Measurements from ENCODE around the gene NGLY1.

DNA sequence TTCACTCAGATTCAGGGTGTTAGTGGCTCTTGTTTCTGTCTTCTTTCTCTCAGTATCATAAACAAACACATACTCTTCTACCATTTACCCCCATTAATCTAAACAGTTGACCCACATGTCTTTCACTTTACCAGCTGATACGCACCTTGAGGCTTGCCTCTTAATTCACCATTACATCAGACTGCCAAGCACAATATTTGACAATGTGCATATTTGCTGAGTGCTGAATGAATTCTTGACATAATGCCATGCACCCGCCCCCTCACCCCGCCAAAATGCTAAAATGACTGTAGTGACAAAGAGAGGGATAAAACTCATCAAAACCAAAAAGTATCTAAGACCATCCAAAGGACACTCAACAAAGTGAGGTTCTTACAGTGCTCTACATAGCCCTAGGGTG lies 57.4 kb downstream of the NGLY1 start:
- TF ChIP-seq CTCF (IDR thresholded peaks at IDR 0.05) (no peak), POLR2A (IDR thresholded peaks at IDR 0.05) (no peak), EP300 (IDR thresholded peaks at IDR 0.05) (no peak)

Data from tibial nerve (tissue), 4 donors.